Measurements from ENCODE around the gene GBA2. TPM values are rescaled to one million over a fixed set of nuclear protein-coding genes. Genes with fewer than 3 reads are reported as not detected.

Gene GBA2
- total RNA-seq, 1 donor = 31.1 TPM

DNA sequence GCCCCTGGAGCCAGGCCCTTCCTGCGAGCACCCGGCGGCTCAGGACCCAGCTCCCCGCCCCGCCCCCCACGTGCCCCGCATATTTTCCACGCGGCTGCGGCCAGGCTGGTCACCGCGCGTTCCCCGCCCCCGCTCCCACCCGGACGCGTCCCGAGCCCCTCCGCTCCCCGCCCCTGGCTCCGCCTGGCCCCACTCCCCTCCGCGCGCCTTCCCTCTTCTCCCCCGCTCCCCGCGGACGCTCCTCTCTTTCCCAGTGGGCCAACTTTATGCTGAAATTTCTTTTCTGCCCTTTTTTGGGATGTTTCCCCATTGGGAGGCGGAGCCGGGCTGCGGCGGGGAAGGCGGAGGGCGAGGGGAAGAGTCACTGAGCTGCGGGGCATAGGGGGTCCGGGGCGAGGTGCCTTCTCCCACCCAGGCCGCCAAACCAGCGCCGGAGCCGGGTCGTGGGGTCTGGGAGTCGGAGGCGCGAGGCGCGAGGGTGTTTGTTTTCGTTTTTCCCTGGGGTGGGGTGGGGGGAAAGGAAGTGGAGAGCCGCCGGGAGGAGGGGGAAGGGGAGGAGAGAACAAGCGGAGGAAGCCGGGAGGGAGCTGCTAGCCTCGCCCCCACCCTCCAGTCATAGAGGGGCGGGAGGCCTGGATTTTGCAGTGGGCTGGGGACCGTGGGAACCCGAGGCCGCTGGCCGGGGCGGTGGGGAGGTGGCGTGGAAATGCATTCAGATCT lies 58.3 kb downstream of the GBA2 start:
- Histone ChIP-seq H3K27ac (ENCODE audit: low read depth, low read length) (peak overlapping the region; percentile 87), H3K9me3 (ENCODE audit: low read depth, low read length) (no peaks in the 10 kb centered on the region), H4K20me1 (ENCODE audit: insufficient read depth, low read length) (peaks cover 39% of the 10 kb centered on the region), H3K4me3 (ENCODE audit: insufficient read depth, low read length) (peak overlapping the region; percentile 93), H3K36me3 (ENCODE audit: insufficient read depth, low read length) (peaks cover 32% of the 10 kb centered on the region), H3K4me1 (ENCODE audit: insufficient read depth, low read length) (peaks cover 40% of the 10 kb centered on the region), H3K4me2 (ENCODE audit: insufficient read depth, low read length) (peak overlapping the region; percentile 100), H2AFZ (ENCODE audit: low read length) (peak overlapping the region; percentile 11), H3K27me3 (ENCODE audit: insufficient read depth, low read length) (no peaks in the 10 kb centered on the region), H3K79me2 (ENCODE audit: insufficient read depth, low read length) (peaks cover 38% of the 10 kb centered on the region)
- peak; percentile 96 for DNase-seq (ENCODE audit: insufficient read length, low spot score, missing footprints)
- TF ChIP-seq, protein P1, sequence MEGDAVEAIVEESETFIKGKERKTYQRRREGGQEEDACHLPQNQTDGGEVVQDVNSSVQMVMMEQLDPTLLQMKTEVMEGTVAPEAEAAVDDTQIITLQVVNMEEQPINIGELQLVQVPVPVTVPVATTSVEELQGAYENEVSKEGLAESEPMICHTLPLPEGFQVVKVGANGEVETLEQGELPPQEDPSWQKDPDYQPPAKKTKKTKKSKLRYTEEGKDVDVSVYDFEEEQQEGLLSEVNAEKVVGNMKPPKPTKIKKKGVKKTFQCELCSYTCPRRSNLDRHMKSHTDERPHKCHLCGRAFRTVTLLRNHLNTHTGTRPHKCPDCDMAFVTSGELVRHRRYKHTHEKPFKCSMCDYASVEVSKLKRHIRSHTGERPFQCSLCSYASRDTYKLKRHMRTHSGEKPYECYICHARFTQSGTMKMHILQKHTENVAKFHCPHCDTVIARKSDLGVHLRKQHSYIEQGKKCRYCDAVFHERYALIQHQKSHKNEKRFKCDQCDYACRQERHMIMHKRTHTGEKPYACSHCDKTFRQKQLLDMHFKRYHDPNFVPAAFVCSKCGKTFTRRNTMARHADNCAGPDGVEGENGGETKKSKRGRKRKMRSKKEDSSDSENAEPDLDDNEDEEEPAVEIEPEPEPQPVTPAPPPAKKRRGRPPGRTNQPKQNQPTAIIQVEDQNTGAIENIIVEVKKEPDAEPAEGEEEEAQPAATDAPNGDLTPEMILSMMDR (IDR thresholded peaks at IDR 0.05; ENCODE audit: extremely low read depth, low read depth, low read length) = no peak

DNA sequence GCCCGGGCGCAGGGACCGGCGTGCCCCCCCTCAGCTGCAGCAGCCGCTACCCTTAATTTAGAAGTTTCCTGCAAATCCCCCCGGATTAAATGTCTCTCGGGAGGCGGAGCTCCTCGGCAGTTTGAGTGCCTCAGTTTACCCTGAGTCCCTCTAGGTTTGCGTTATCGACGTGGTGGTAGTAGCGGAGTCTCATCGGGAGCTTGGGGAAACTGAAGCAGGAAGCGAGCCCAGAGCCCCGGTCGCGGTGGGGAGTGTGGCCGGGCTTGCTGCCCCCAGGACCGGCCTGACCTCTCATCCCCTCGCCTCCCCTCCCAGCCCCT lies 58.8 kb downstream of the GBA2 start:
- Histone ChIP-seq H3K36me3 (ENCODE audit: insufficient read depth, low read length) (peaks cover 34% of the 10 kb centered on the region), H3K27ac (ENCODE audit: low read depth, low read length) (peak overlapping the region; percentile 74), H3K4me1 (ENCODE audit: insufficient read depth, low read length) (peaks cover 39% of the 10 kb centered on the region), H3K9me3 (ENCODE audit: low read depth, low read length) (no peaks in the 10 kb centered on the region), H3K4me3 (ENCODE audit: insufficient read depth, low read length) (peak overlapping the region; percentile 93), H3K79me2 (ENCODE audit: insufficient read depth, low read length) (peaks cover 43% of the 10 kb centered on the region), H3K4me2 (ENCODE audit: insufficient read depth, low read length) (peak overlapping the region; percentile 100), H4K20me1 (ENCODE audit: insufficient read depth, low read length) (peaks cover 45% of the 10 kb centered on the region), H3K27me3 (ENCODE audit: insufficient read depth, low read length) (no peaks in the 10 kb centered on the region), H2AFZ (ENCODE audit: low read length) (no peak overlapping the region)
- TF ChIP-seq, protein P1 (IDR thresholded peaks at IDR 0.05; ENCODE audit: extremely low read depth, low read depth, low read length) = no peak
- peak; percentile 91 for DNase-seq (ENCODE audit: insufficient read length, low spot score, missing footprints)

DNA sequence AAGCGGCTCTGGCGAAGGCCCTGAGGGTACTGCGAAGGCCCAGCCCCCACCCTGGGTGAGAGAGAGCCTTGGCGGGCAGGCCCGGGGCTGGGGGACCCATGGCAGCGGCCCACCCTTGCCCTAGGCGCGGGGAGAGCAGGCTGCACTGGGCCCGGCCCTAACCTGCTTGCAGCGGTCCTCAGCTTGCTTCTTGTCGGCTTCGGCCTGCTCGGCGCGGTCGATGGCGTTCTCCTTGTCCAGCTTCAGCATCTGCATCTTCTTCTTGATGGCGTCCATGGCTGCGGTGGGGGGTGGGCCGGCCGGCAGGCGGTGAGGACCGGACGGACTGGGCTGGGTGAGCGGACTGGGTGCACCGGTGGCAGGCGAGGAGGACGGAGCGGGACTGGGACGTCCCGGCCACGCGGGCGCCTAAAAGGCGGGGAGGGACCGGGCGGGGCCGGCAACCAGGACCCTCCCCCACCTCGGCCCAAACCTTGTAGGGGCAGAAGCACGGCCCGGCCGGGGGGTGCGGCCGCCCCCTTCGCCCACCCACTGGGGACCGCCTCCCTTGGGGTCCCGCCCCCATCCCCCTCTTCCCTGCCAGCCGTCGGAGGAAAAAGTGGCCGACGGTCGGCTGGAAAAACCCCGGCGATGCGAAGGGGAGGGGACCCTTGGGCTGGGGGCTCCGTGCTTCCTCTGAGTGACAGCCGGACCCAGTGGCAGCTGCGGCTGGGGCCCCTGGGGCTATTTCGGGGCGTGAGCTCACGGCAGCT lies 59.3 kb downstream of the GBA2 start, which contains the start of gene TPM2:
TPM2 (minus strand) TSS at position 384 of the 752 bp plus-strand sequence; CDS start at position 276, 108 bp downstream.
- TF ChIP-seq, protein P1 (IDR thresholded peaks at IDR 0.05; ENCODE audit: extremely low read depth, low read depth, low read length) = no peak

More for the DNA sequence above, 59.3 kb downstream of the GBA2 start, which contains the start of gene TPM2:
- Histone ChIP-seq H3K4me1 (ENCODE audit: insufficient read depth, low read length) (peaks cover 40% of the 10 kb centered on the region), H3K27ac (ENCODE audit: low read depth, low read length) (peak within 1 kb of the TSS; percentile 87), H3K9me3 (ENCODE audit: low read depth, low read length) (no peaks in the 10 kb centered on the region), H3K27me3 (ENCODE audit: insufficient read depth, low read length) (no peaks in the 10 kb centered on the region), H3K36me3 (ENCODE audit: insufficient read depth, low read length) (peaks cover 39% of the 10 kb centered on the region), H3K4me3 (ENCODE audit: insufficient read depth, low read length) (peak within 1 kb of the TSS; percentile 93), H4K20me1 (ENCODE audit: insufficient read depth, low read length) (peaks cover 50% of the 10 kb centered on the region), H3K79me2 (ENCODE audit: insufficient read depth, low read length) (peaks cover 49% of the 10 kb centered on the region), H2AFZ (ENCODE audit: low read length) (no peak within 1 kb of the TSS), H3K4me2 (ENCODE audit: insufficient read depth, low read length) (peak within 1 kb of the TSS; percentile 100)
- peak; percentile 96 for DNase-seq (ENCODE audit: insufficient read length, low spot score, missing footprints)

Data from osteoblast (primary cell).